ENCODE results near the gene KIF3B.
"Not testable (repeated sequence)": the region's sequence is repeated elsewhere in the genome, so short reads cannot be mapped to it uniquely, and the experiment has no call there.

The KIF3B gene

GRCh38 chr20:32277361-32278198, at the start of gene KIF3B:
KIF3B (plus strand) TSS chr20:32277651; CDS start chr20:32309778, 32,127 bp downstream.
- peak; percentile 91 for DNase-seq

GRCh38 chr20:32227744-32228688, 49.4 kb upstream of the KIF3B start:
- no peak for DNase-seq

GRCh38 chr20:32229251-32229747, 48.2 kb upstream of the KIF3B start:
- no peak for DNase-seq

- DNase-seq = no peak
Observed at GRCh38 chr20:32230707-32231106, 46.7 kb upstream of the KIF3B start.

GRCh38 chr20:32231245-32231644, 46.2 kb upstream of the KIF3B start:
- DNase-seq = no peak

GRCh38 chr20:32231847-32232246, 45.6 kb upstream of the KIF3B start:
- no peak for DNase-seq

- no peak for DNase-seq
Observed at GRCh38 chr20:32232326-32232886, 45.0 kb upstream of the KIF3B start.

GRCh38 chr20:32233286-32233685, 44.2 kb upstream of the KIF3B start:
- no peak for DNase-seq

- no peak for DNase-seq
Observed at GRCh38 chr20:32234135-32234808, 43.2 kb upstream of the KIF3B start.

- DNase-seq = no peak
Observed at GRCh38 chr20:32235331-32236047, 42.0 kb upstream of the KIF3B start.

GRCh38 chr20:32236048-32236533, 41.4 kb upstream of the KIF3B start:
- no peak for DNase-seq

GRCh38 chr20:32236819-32237218, 40.6 kb upstream of the KIF3B start:
- DNase-seq = no peak

- no peak for DNase-seq
Observed at GRCh38 chr20:32237419-32237818, 40.0 kb upstream of the KIF3B start.

GRCh38 chr20:32238483-32239425, 38.7 kb upstream of the KIF3B start:
- no peak for DNase-seq

GRCh38 chr20:32240205-32240604, 37.2 kb upstream of the KIF3B start:
- DNase-seq = no peak

- DNase-seq = no peak
Observed at GRCh38 chr20:32241807-32242206, 35.6 kb upstream of the KIF3B start.

- no peak for DNase-seq
Observed at GRCh38 chr20:32244150-32244823, 33.2 kb upstream of the KIF3B start.

- no peak for DNase-seq
Observed at GRCh38 chr20:32244959-32245358, 32.5 kb upstream of the KIF3B start.

- not testable (repeated sequence) for DNase-seq
Observed at GRCh38 chr20:32246208-32246607, 31.2 kb upstream of the KIF3B start.

- DNase-seq = no peak
Observed at GRCh38 chr20:32248043-32248442, 29.4 kb upstream of the KIF3B start.
